ENCODE data around the gene ALK.

- TF ChIP-seq SMC3 (IDR thresholded peaks at IDR 0.05; ENCODE audit: borderline replicate concordance, low read length) (no peak), TCF12 (IDR thresholded peaks at IDR 0.05; ENCODE audit: low read depth, low read length) (no peak), CREB1 (IDR thresholded peaks at IDR 0.05; ENCODE audit: low read depth) (no peak), NR2C1 (IDR thresholded peaks at IDR 0.05) (no peak), CTCF (IDR thresholded peaks at IDR 0.05 in 2 of 3, conservative IDR thresholded peaks at IDR 0.05 in 1 of 3; ENCODE audit: control insufficient read depth in 2 of 3, extremely low read depth in 1 of 3, insufficient read depth in 1 of 3, low read depth in 3 of 3, low read length in 3 of 3) (no peak), TCF7 (IDR thresholded peaks at IDR 0.05; ENCODE audit: borderline replicate concordance) (no peak), DPF2 (IDR thresholded peaks at IDR 0.05) (no peak), MAX (IDR thresholded peaks at IDR 0.05; ENCODE audit: low read depth, low read length) (no peak), IKZF1 (conservative IDR thresholded peaks at IDR 0.05) (no peak), ZNF687 (IDR thresholded peaks at IDR 0.05) (no peak), HDAC2 (IDR thresholded peaks at IDR 0.05) (no peak), ZNF384 (IDR thresholded peaks at IDR 0.05; ENCODE audit: borderline replicate concordance, low read depth, low read length) (no peak), POLR2AphosphoS2 (IDR thresholded peaks at IDR 0.05; ENCODE audit: low read depth, low read length) (no peak)
These were observed 704.8 kb downstream of the ALK start for GRCh38 chr2:29216609-29216909.

All from GM12878 (cell line).